Natural killer cell treated with Interleukin-12 subunit alpha and Interleukin-12 subunit beta and Interleukin-15 and Interleukin-18, amount 100 ng/mL, for 72 hours (primary cell): Measurements from ENCODE around the gene ST8SIA5. TPM values are rescaled to one million over a fixed set of nuclear protein-coding genes. Genes with fewer than 3 reads are reported as not detected.

ENCODE experiments used
- ATAC-seq, 2 donors: fragments of 150-1000 bp; cut with Tn5 transposase in 1 of 2; sonication (Bioruptor Pico), chemical (Tn5 transposase) in 1 of 2; 2 replicates each; pipeline ENCODE4 v1.10.0; 2021
- DNase-seq: peaks from one replicate; pipeline ENCODE4 v3.0.0; 2022; ENCODE audit warnings: low spot score
- H3K27ac Mint-ChIP-seq, 2 donors: 1 replicate in 1 of 2; 2 replicates in 1 of 2; pipeline ENCODE4 v1.8.0; 2022; ENCODE audit warnings: mixed read lengths in 2 of 2, mild to moderate bottlenecking in 1 of 2, moderate library complexity in 1 of 2
- H3K27me3 Mint-ChIP-seq, 2 donors: 1 replicate in 1 of 2; 2 replicates in 1 of 2; pipeline ENCODE4 v1.8.0; 2022; ENCODE audit warnings: mixed read lengths in 2 of 2
- H3K36me3 Mint-ChIP-seq: one replicate; pipeline ENCODE4 v1.8.0; 2022; ENCODE audit warnings: mixed read lengths
- H3K4me1 Mint-ChIP-seq, 2 donors: 1 replicate in 1 of 2; 2 replicates in 1 of 2; pipeline ENCODE4 v1.8.0; 2022; ENCODE audit warnings: low read depth in 2 of 2, mixed read lengths in 2 of 2, mild to moderate bottlenecking in 1 of 2
- H3K4me3 Mint-ChIP-seq: one replicate; pipeline ENCODE4 v1.8.0; 2022; ENCODE audit warnings: mixed read lengths
- H3K9me3 Mint-ChIP-seq: 2 replicates; pipeline ENCODE4 v1.8.0; 2022; ENCODE audit warnings: mixed read lengths
- total RNA-seq, 2 donors: library from RNA; stranded (reverse); gene quantifications; one replicate each; pipeline ENCODE4 v1.2.3, GENCODE V29; 2022

ST8SIA5 gene
- total RNA-seq, 2 donors from 2014 or later = 0.17 to 1.0 TPM

DNA sequence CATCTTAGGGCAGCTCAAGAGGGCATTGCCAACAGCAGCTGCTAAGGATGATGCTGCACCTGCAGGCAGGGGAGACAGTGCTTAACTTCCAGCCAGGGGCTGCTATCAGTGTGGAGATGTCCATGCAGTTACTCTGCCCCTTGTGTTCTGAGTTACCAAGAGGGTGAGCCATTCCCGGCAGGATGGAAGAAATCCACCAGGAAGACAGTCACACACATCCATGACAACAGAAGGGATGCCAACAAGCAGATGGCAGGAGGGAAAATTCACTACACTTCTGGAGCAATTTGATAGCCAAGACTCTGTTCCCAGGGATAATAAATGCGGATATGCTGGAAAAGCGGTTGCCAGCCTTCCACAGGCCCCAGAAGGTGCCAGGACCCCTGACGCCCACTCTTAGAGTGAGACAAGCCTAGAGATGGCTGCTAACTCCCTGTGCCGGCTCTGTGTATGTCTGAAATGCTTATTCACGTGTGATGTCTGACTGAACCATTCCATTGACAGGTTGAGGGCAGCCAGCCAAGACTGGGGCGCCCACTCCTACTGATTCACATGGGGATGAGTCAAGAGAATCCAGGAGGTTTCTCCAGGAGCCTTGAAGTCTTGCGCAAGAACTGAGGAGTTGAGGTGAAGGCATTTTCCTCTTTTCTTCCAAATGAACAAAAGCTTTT, 124.3 kb downstream of the ST8SIA5 start:
- DNase-seq = no peak
- no peak for ATAC-seq
- H3K4me1 Mint-ChIP-seq = peaks cover 13 to 16% of the 10 kb centered on the region in 2 donors
- H3K36me3 Mint-ChIP-seq = no peaks in the 10 kb centered on the region
- no peak overlapping the region for H3K27ac Mint-ChIP-seq
- H3K27me3 Mint-ChIP-seq = peaks cover 0 to 3% of the 10 kb centered on the region in 2 donors
- H3K9me3 Mint-ChIP-seq = peaks cover 4% of the 10 kb centered on the region
- no peak overlapping the region for H3K4me3 Mint-ChIP-seq

DNA sequence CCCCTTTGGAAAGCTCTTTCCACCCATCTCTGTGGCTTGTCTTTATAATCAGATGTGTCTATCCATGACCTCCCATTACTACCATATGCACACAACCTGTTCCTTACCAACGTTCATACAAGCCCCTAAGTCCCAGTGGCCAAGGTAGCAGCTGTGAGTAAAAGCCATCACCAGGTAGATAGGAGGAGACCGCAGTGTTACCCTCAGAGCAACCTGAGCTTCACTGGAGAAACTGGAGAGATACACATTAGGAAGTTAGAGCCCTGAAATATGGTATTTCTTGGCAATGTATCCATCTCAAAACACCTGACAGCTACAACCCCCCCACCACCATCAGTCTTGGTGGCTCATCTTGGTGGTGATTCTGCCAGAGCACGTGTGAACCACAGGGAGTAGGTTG, 125.9 kb downstream of the ST8SIA5 start:
- peaks cover 13 to 16% of the 10 kb centered on the region in 2 donors for H3K4me1 Mint-ChIP-seq
- no peak overlapping the region for H3K27ac Mint-ChIP-seq
- H3K27me3 Mint-ChIP-seq = peaks cover 0 to 8% of the 10 kb centered on the region in 2 donors
- ATAC-seq = no peak
- DNase-seq = no peak
- no peaks in the 10 kb centered on the region for H3K36me3 Mint-ChIP-seq
- no peak overlapping the region for H3K4me3 Mint-ChIP-seq
- H3K9me3 Mint-ChIP-seq = peaks cover 4% of the 10 kb centered on the region

DNA sequence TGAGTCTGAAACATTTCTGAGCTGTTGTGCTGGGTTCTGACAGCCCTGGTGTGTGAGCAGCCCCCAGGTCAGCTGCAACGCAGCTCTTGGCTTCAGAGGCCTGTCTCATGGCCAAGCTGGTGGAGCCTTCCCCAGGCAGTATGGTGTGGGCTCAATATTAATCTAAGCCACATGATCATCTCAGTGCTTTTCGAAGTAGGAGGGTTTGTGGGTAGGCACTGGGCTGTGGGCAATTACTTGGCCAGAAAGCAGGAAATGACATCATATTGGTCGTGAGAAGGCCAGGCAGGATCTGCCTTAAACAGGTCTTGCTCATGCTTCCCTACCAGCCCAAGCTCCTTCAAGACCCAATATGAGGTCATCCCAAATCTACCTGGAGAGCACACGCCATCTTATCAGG, 126.7 kb downstream of the ST8SIA5 start:
- peaks cover 0 to 11% of the 10 kb centered on the region in 2 donors for H3K27me3 Mint-ChIP-seq
- H3K4me1 Mint-ChIP-seq = peaks cover 15 to 16% of the 10 kb centered on the region in 2 donors
- no peaks in the 10 kb centered on the region for H3K36me3 Mint-ChIP-seq
- ATAC-seq (peak; percentile 76 to 82), DNase-seq (no peak)
- peaks cover 4% of the 10 kb centered on the region for H3K9me3 Mint-ChIP-seq
- H3K27ac Mint-ChIP-seq = peak overlapping the region in 1 of 2 donors; percentile 77
- H3K4me3 Mint-ChIP-seq = peak overlapping the region; percentile 40

DNA sequence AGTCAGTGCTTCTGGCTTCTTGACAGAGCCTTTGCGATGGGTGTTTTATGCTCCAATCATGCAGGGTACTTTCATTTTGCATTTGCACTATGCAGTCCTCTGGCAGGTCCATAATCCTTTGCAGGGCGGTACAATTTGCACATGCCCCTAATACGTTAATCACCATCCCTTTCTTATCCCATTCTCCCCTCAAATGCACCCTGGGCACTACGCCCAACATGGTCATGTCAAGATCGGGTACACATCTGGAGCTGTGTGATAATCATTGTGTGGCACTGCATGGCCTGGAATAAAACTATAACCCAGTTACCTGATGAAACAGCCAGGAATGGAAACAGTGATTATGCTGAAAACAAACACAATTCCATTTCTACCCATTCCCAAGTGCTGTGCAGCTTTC, 127.5 kb downstream of the ST8SIA5 start:
- DNase-seq = no peak
- H3K27me3 Mint-ChIP-seq = peaks cover 0 to 14% of the 10 kb centered on the region in 2 donors
- no peaks in the 10 kb centered on the region for H3K36me3 Mint-ChIP-seq
- no peak overlapping the region for H3K4me3 Mint-ChIP-seq
- H3K9me3 Mint-ChIP-seq = peaks cover 4% of the 10 kb centered on the region
- peak overlapping the region in 1 of 2 donors; percentile 77 for H3K27ac Mint-ChIP-seq
- peaks cover 20 to 21% of the 10 kb centered on the region in 2 donors for H3K4me1 Mint-ChIP-seq
- ATAC-seq = no peak

- no peak overlapping the region for H3K4me3 Mint-ChIP-seq
- no peak for ATAC-seq
- no peaks in the 10 kb centered on the region for H3K36me3 Mint-ChIP-seq
- H3K4me1 Mint-ChIP-seq = peaks cover 21 to 29% of the 10 kb centered on the region in 2 donors
- no peak for DNase-seq
- no peak overlapping the region for H3K27ac Mint-ChIP-seq
- peaks cover 4% of the 10 kb centered on the region for H3K9me3 Mint-ChIP-seq
- H3K27me3 Mint-ChIP-seq = peaks cover 0 to 14% of the 10 kb centered on the region in 2 donors
These were observed 128.6 kb downstream of the ST8SIA5 start for GRCh38 chr18:46628206-46628605.

DNA sequence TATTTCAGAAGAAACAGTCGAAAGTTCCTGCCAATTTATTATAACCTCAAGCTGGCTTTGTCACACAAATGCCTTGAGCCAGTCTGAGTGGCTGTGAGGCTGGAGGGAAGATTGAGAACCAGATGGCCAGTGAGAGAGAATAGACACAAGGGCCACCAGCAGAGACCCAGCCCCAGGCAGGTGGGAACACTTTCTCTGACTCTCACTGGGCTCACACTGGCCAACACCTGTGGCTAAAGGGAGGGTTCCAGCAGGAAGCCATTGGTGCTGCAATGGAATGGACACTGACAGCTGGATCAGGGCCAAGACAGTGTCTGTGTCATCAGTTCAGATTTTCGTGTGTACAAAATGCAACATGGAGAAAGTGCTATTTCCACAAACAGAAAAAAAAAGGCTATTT, 129.7 kb downstream of the ST8SIA5 start:
- no peaks in the 10 kb centered on the region for H3K9me3 Mint-ChIP-seq
- DNase-seq = no peak
- H3K27ac Mint-ChIP-seq = no peak overlapping the region
- H3K4me1 Mint-ChIP-seq = peaks cover 21 to 35% of the 10 kb centered on the region in 2 donors
- no peaks in the 10 kb centered on the region for H3K36me3 Mint-ChIP-seq
- no peak overlapping the region for H3K4me3 Mint-ChIP-seq
- H3K27me3 Mint-ChIP-seq = peaks cover 0 to 12% of the 10 kb centered on the region in 2 donors
- ATAC-seq = no peak

GRCh38 chr18:46625069-46625468, 131.8 kb downstream of the ST8SIA5 start:
- peaks cover 0 to 12% of the 10 kb centered on the region in 2 donors for H3K27me3 Mint-ChIP-seq
- H3K4me3 Mint-ChIP-seq = no peak overlapping the region
- ATAC-seq (no peak), DNase-seq (no peak)
- H3K9me3 Mint-ChIP-seq = no peaks in the 10 kb centered on the region
- peak overlapping the region in 1 of 2 donors; percentile 15 for H3K27ac Mint-ChIP-seq
- H3K36me3 Mint-ChIP-seq = no peaks in the 10 kb centered on the region
- peaks cover 11 to 29% of the 10 kb centered on the region in 2 donors for H3K4me1 Mint-ChIP-seq

- no peak for DNase-seq
- H3K4me1 Mint-ChIP-seq = peaks cover 6 to 26% of the 10 kb centered on the region in 2 donors
- H3K4me3 Mint-ChIP-seq = no peak overlapping the region
- no peaks in the 10 kb centered on the region for H3K9me3 Mint-ChIP-seq
- ATAC-seq = peak in 1 of 2 donors; percentile 37
- peaks cover 0 to 12% of the 10 kb centered on the region in 2 donors for H3K27me3 Mint-ChIP-seq
- no peaks in the 10 kb centered on the region for H3K36me3 Mint-ChIP-seq
- H3K27ac Mint-ChIP-seq = peak overlapping the region in 1 of 2 donors; percentile 84
These were observed 132.7 kb downstream of the ST8SIA5 start for GRCh38 chr18:46624127-46624526.

DNA sequence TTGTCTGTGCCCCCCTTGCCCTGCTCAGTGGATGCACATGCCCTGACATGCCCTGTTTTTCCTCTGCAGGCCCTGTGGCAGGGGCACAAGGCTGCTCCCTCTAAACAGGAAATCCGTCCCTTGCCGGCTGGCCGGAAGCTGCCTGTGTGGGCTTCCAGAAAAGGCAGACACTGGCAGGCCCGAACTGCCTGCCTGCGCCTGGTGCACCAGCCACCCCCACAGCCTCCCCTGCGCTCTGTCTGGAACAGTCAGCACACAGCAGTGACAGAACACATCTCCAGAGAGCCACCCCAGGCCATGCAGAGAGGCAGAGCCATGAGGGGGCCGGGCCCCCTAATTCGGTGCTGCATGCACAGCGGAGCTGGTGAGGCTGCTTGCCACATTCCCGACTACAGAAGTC, 133.3 kb downstream of the ST8SIA5 start:
- H3K36me3 Mint-ChIP-seq = no peaks in the 10 kb centered on the region
- DNase-seq (peak; percentile 62), ATAC-seq (peak; percentile 62 to 66)
- peak overlapping the region in 1 of 2 donors; percentile 84 for H3K27ac Mint-ChIP-seq
- H3K4me1 Mint-ChIP-seq = peaks cover 6 to 26% of the 10 kb centered on the region in 2 donors
- peaks cover 0 to 12% of the 10 kb centered on the region in 2 donors for H3K27me3 Mint-ChIP-seq
- H3K9me3 Mint-ChIP-seq = no peaks in the 10 kb centered on the region
- no peak overlapping the region for H3K4me3 Mint-ChIP-seq

DNA sequence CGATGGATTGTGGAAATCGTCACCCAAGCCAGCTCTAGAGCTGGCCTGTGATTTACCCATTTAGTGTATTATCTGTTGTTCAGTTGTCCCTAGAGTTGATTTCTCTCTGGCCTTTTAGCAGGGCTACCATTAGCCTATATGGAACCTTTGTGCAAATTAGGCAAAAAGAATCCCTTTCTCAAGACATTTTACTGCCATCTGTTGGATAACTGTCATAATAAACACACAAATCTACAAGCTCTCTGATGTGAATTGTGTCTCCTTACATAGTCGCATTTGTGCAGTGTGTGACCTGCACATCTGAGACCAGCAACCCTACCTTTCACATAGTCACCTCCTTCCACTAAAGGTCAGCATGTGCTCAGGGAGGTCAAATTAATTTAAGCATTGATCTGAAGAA, 133.9 kb downstream of the ST8SIA5 start:
- H3K36me3 Mint-ChIP-seq = no peaks in the 10 kb centered on the region
- H3K9me3 Mint-ChIP-seq = no peaks in the 10 kb centered on the region
- H3K4me1 Mint-ChIP-seq = peaks cover 6 to 26% of the 10 kb centered on the region in 2 donors
- no peak for ATAC-seq
- peaks cover 0 to 12% of the 10 kb centered on the region in 2 donors for H3K27me3 Mint-ChIP-seq
- no peak overlapping the region for H3K4me3 Mint-ChIP-seq
- H3K27ac Mint-ChIP-seq = peak overlapping the region in 1 of 2 donors; percentile 84
- DNase-seq = no peak

GRCh38 chr18:46622451-46622850, 134.4 kb downstream of the ST8SIA5 start:
- Mint-ChIP-seq H3K36me3 (no peaks in the 10 kb centered on the region), H3K9me3 (no peaks in the 10 kb centered on the region), H3K4me3 (no peak overlapping the region), H3K27me3 (peaks cover 0 to 12% of the 10 kb centered on the region in 2 donors), H3K27ac (no peak overlapping the region), H3K4me1 (peaks cover 6 to 26% of the 10 kb centered on the region in 2 donors)
- no peak for ATAC-seq
- no peak for DNase-seq

- ATAC-seq = no peak
- H3K27me3 Mint-ChIP-seq = peaks cover 0 to 9% of the 10 kb centered on the region in 2 donors
- H3K27ac Mint-ChIP-seq = no peak overlapping the region
These were observed 135.0 kb downstream of the ST8SIA5 start for GRCh38 chr18:46621871-46622270.

GRCh38 chr18:46621111-46621766, 135.6 kb downstream of the ST8SIA5 start:
- H3K4me3 Mint-ChIP-seq = no peak overlapping the region
- H3K27me3 Mint-ChIP-seq = peaks cover 6 to 9% of the 10 kb centered on the region in 2 donors
- peaks cover 6 to 26% of the 10 kb centered on the region in 2 donors for H3K4me1 Mint-ChIP-seq
- H3K36me3 Mint-ChIP-seq = no peaks in the 10 kb centered on the region
- no peak overlapping the region for H3K27ac Mint-ChIP-seq
- DNase-seq (no peak), ATAC-seq (no peak)
- H3K9me3 Mint-ChIP-seq = no peaks in the 10 kb centered on the region

More at GRCh38 chr18:46621871-46622270, 135.0 kb downstream of the ST8SIA5 start:
- DNase-seq = no peak
- Mint-ChIP-seq H3K4me3 (no peak overlapping the region), H3K9me3 (no peaks in the 10 kb centered on the region), H3K4me1 (peaks cover 6 to 26% of the 10 kb centered on the region in 2 donors), H3K36me3 (no peaks in the 10 kb centered on the region)

DNA sequence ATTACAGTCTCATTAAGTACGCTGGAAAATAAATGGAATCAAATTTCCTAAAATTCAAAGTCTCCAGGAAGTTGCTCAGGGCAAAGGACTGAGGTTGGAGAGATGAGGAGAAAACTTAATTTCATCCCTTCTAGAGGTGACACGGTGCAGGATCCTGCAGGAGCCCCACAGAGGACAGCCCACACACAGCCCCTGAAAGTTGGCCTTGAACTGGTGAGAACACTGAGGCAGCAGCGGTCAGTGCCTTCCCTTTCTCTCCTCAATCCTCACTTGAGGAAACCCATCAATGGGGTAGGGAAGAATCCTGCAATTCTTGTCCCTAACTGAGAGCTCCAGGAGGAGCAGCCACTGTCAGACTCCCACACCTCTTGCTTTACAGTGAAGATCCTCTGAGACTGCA, 137.3 kb downstream of the ST8SIA5 start:
- peaks cover 2 to 20% of the 10 kb centered on the region in 2 donors for H3K4me1 Mint-ChIP-seq
- no peak for DNase-seq
- no peak overlapping the region for H3K27ac Mint-ChIP-seq
- H3K27me3 Mint-ChIP-seq = peaks cover 4 to 17% of the 10 kb centered on the region in 2 donors
- ATAC-seq = no peak
- H3K4me3 Mint-ChIP-seq = no peak overlapping the region
- no peaks in the 10 kb centered on the region for H3K9me3 Mint-ChIP-seq
- no peaks in the 10 kb centered on the region for H3K36me3 Mint-ChIP-seq
